HG03378 (cell line): ENCODE data around the gene PLCL1.
"Not testable (repeated sequence)": the region's sequence is repeated elsewhere in the genome, so short reads cannot be mapped to it uniquely, and the experiment has no call there.

Experiments used
- ATAC-seq: cut with Tn5 transposase; IDR thresholded peaks from one replicate; pipeline ENCODE4 v1.9.1; 2021; ENCODE audit warnings: mild to moderate bottlenecking, moderate library complexity; ENCODE audit not compliant: unreplicated experiment

Gene PLCL1

GRCh38 chr2:197993830-197994229 lies 189.4 kb downstream of the PLCL1 start:
- ATAC-seq, result no peak

DNA sequence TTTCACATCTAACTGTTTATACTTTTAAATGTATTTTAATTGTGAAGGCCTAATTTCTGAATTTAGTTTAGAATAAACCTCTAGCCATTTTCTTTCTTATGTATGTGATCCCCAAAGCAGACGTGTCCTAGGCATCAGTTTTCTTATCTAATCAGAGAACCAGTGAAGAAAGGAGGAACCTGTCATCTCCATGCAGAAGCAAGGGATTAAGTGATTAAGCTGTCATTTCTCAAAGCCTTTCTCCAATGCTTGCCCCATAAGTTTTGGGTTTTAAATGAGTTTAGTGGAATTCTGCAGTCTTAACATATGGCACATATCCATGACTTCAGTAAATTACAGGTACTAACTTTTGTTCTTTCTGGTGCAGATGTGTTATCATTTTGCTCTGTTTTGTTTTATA lies 190.4 kb downstream of the PLCL1 start:
- ATAC-seq, result no peak

DNA sequence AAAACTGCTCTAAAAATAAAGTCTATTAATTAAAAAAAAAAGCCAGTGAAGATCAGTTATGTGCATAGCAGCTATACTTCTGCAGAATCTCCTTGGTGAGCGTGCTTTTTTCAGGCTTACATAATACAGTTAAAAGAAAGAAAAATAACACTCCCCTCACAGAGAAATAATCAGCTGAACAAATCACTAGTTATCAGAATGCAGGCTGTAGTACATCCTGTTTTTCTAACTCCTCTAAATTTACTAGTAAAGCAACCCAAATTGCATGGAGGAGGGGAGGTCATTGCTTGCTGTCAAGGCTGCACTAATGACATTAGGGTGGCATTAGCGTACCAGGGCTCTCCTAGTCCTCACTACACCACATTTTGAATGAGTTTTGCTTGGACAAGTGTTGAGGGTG lies 192.2 kb downstream of the PLCL1 start:
- no peak for ATAC-seq

DNA sequence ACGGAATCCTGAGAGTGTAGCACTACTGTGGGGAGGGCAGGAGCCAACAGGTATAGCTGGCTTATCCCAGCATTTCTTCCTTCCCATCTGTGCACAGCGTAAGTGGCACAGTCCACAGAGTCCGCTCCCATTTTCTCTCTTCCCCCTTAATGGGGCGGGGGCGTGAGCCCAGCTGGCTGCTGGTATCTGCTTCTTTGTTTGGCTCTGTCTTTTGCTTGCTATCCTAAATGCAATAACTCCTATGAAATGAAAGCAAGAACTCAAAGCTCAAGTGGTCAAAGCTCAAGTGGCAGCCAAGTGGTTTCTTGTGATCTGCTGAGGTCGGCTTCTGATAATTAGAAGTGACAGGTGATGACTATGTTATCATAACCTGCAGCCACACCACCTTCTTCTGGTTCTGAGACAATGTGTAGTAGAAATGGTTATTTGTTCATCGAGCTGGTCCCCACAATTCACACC lies 192.7 kb downstream of the PLCL1 start:
- ATAC-seq, result no peak

- ATAC-seq, result no peak
Observed at GRCh38 chr2:197998702-197999101, 194.3 kb downstream of the PLCL1 start.

DNA sequence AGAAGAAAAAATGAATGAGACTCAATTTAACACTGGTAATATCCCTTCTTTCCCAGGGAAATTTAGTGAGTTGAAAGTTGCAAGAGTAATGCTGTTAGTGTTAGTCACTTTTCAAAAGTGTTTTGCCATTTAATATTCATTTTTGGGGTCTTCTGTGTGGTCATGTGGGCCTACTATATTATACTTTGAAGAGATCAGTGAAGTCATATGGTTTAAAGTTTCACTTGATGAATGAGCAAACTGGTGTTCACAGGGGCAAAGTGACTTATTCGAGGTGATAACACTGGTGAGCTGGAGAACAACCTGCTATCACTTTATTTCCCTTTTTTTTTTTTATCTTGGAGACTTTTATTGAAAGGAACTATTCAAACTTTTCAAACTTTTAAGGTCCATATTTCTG lies 196.0 kb downstream of the PLCL1 start:
- ATAC-seq, result no peak

- no peak for ATAC-seq
Observed at GRCh38 chr2:198004173-198004572, 199.8 kb downstream of the PLCL1 start.

DNA sequence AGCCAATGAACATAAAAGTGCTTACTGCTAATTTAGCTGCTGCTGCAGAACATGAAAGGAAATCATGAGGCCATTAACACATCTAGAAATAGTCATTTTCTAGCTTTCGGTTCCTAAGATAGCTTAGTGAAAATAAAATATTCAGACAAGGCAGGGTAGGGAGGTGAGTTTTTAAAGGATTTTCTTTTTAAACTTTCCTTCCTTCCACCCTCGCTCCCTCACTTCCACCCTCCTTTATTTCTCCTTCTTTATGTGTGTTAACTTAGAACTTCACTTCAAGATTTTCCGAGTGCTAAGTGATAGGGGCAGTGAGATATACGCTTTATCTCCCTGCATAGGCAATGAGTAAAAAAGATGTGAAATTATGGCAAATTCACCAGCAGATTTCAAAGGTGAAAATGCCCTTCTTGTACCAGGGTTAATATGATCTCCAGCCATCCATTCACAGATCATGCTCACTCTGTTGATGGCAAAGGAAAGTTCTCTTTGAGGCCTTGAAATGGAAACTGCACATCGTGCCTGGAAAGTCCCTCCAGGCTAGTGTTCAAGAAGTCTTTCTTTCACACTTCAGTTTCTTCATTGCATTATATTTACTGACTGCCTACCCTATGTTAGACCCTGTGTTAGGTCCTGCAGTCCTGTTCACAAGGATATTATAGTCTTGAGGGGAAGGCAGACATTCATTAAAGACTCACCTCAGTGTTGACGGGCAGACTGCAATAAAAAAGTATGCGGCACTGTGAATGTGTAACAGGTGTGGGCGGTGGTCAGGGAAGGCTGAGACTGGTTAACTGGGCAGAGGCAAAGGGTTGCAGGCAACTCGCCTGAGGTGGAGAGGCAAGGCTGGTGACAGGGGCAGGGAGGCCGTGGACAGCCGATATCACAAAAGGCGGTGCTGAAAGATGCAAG lies 200.8 kb downstream of the PLCL1 start:
- ATAC-seq, result peak; percentile 86

DNA sequence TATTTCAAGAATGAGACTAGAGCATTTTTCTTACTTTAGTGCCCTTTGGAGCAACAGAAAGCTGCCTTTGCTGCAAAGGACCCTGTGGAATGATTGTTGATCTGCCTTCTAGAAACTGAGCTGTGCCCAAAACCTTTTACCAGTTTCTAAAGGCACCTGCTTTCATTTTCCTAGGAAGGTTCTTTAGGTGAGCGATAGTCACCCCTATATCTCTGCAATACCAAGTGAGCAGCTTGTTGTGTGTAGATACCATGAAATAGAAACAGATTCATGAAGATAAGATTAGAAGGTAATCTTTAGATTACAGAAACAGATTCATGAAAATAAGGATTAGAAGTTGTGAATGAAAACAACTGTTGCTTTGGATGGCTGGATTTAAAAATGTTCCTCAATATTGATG lies 202.3 kb downstream of the PLCL1 start:
- no peak for ATAC-seq

DNA sequence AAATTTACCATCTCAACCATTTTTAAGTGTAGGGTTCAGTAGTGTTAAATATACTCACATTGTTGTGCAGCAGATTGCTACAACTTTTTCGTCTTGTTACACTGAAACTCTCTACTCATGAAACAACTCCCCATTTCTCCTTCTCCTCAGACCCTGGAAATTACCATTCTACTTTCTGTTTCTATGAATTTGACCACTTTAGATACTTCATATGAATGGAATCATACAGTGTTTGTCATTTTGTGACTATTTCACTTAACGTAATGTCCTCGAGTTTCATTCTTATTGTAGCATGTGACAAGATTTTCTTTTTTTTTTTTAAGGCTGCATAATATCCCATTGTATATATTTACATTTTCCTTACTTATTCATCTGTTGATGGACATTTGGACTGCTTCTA lies 203.8 kb downstream of the PLCL1 start:
- no peak for ATAC-seq

DNA sequence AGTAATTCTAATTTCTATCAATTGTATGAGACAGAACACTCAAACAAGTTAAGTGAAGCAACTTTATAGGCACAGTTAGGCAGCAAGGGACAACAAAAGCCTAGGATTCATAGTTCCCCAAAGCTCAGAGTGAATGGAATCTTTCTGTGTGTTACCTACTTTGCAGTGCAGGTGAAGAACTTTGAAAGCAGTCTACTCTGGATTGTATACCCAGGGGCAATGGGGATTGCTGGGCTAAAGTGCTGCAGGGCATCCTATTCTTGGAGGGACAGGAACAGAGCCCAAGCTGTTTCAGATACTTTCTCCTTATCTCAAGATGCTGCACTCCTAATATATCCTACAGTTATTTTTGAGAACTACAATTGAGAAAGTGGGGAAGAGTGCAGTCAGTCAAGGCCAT lies 207.6 kb downstream of the PLCL1 start:
- no peak for ATAC-seq

DNA sequence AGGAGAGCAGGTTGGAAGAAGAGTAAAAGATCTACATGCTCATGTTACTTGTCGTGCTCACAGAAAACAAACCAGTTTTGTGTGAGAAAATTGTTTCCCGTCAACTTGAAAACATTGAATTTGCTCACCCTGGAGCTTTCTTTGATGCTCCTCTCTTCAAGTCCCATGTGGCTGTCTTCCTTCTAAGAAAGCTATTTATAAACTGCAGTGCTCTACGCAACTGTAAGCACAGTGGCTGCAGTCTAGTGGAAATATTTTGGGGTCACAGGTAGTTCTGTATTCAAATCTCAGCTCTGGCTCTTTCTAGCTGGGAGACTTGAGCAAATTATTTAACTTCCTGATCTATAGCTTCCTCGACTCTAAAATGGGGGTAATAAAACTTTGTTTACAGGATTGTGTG lies 211.8 kb downstream of the PLCL1 start:
- ATAC-seq, result no peak

- ATAC-seq, result no peak
Observed at GRCh38 chr2:198017068-198017467, 212.7 kb downstream of the PLCL1 start.

DNA sequence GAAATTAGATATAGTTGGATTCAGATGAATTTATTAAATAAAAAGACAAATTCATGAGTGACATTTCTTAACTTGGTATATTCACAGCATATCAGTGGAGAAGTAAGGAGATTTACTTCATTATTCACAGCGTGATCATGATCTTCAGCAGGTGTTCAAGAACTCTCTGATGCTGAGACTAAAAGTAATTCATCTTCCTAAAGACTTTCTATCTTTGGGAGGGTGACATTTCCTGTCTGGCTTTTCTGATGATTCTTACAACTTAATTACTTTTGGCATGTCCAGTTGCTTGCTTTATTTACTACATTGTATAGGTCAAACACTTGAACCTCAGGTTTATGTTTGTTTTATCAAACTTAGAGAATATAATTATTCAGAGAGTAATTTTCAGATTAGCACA lies 224.6 kb downstream of the PLCL1 start:
- ATAC-seq, result no peak

- ATAC-seq, result not testable (repeated sequence)
Observed at GRCh38 chr2:198029576-198029975, 225.2 kb downstream of the PLCL1 start.

DNA sequence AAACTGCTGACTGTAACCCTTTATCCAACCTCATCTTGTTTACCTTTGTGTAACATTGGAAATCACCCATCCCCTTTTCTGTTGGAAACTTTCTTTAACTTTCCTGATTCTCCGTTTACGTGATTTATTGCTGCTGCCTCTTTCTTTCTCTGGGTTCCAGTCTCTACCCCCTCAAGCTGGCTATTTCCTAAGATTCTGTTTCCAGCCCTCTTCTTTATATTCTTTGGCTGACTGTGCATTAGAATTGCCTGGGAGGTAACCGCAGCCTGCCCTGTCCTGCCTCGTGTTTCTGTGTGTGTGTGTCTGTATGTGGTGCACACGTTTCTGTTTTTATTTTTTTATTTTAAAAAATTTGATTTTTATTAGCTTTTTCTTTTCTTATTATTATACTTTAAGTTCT lies 229.2 kb downstream of the PLCL1 start:
- ATAC-seq, result no peak

DNA sequence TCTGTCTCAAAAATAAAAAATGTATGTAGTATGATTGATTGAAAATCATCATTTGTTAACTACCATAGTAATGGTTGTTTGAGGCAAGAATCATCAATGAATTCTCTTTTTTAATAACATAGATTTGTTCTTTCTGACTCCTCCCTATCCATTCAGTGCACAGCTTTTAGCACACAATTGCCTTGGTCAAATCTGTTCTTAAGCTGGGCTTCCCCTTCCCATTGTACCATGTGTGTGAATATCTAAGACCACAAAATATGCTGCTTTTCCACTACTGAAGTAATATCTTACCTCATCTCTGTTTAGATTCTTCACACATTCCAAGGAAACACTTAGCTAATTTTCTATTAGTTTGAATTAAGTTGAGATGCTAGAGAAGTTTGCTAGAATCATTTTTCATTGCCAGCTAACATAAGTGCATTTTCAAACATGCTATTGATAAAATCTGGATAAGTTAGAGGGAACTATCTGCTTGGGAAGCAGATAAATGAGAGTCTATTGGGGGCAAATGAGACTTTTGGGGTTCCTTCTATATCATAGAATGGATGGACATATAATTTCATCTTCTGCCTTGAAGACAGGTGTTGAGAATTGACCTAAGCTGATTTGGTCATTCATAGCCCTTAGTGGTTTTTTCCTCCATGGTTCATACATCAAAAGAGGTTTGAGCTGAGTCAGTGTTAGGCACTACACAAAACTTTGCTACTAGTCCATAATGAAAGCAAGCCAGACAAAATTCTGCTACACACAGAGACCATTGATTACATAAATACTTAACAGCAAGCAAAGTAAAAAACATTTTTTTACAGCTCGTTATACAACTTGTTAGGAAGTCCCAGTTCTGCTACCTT lies 231.9 kb downstream of the PLCL1 start:
- no peak for ATAC-seq

GRCh38 chr2:198040835-198041234 lies 236.4 kb downstream of the PLCL1 start:
- ATAC-seq, result no peak

GRCh38 chr2:198042189-198042588 lies 237.8 kb downstream of the PLCL1 start:
- peak; percentile 81 for ATAC-seq

DNA sequence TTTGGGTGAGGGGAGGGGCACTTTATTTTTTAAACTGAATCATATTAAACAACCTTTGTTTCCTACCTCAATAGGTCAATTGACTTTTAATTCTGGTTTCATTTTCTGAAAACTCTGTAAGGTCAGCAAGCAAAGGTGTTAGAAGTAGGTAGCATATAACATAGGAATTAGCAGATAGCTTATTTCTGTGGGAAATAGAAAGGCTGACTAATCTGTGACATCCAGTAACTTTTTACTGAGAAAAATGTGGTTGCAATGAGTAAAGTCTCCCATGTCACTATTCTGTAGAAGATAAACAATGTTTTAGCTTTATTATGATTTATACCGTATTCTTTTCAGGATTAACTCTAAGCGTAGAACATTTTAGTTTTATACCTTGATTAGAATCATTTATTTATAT lies 240.4 kb downstream of the PLCL1 start:
- ATAC-seq, result no peak

DNA sequence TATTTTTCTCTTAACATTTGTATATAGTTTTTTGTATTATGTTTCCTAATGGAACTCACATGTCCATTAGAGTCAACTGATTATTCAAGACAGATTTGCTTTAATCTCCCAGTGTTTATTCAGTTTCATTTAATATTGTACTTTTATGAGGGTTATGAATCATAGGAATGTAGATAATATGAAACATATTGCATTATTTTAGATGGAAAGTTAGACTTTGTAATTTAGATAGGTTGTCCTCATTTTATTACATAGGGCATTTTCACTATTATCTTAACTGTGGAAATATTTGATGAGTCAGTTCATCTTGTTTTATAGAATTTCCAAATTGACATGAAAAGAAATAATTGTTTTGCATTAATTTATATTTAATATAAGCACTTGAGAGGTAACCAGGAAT lies 240.8 kb downstream of the PLCL1 start:
- ATAC-seq, result no peak

DNA sequence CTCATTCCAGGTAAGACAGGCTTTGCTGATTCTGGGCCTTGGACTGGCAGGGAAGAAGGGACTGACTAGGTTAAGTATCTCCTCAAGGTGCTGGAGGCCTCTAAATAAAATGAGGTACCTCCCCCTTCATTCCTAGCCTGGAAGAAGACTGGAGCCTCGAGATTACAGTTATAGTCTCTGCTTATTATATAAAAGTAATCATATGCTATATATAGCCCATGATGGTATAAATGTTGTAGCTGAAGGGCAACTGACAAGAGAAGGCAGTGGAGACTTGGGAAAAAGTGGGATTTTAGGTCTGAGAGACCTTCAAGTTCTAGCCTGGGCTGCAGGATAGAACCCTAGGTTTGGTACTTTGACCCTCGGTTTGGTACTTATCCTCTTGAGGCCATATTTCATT lies 248.3 kb downstream of the PLCL1 start:
- ATAC-seq, result no peak
